Activated CD8-positive, alpha-beta memory T cell treated with anti-CD3 and anti-CD28 coated beads, Interleukin-2, amount 10 ng/mL, durations not matched to agents 7 days and 5 days (primary cell): ENCODE data around the gene NPAS3. TPM values are rescaled to one million over a fixed set of nuclear protein-coding genes. Genes with fewer than 3 reads are reported as not detected.

ENCODE experiments used
- ATAC-seq: fragments of 150-1000 bp; cut with Tn5 transposase; one replicate; pipeline ENCODE4 v1.10.0; 2021; ENCODE audit warnings: moderate library complexity
- CTCF ChIA-PET: fragments of 350-600 bp; sonication (Branson Sonifier 250); formaldehyde crosslinking; loops from one replicate; lab custom pipeline; 2021; ENCODE audit warnings: antibody characterized with exemption; lab: Charles Lee
- DNase-seq: peaks from one replicate; pipeline ENCODE4 v3.0.0-alpha.2; 2020
- H3K27ac Mint-ChIP-seq: one replicate; pipeline ENCODE4 v1.8.0; 2021; ENCODE audit warnings: mild to moderate bottlenecking, mixed read lengths
- H3K27me3 Mint-ChIP-seq: one replicate; pipeline ENCODE4 v1.8.0; 2021; ENCODE audit warnings: mixed read lengths
- H3K36me3 Mint-ChIP-seq: one replicate; pipeline ENCODE4 v1.8.0; 2021; ENCODE audit warnings: mild to moderate bottlenecking, mixed read lengths
- H3K4me1 Mint-ChIP-seq: one replicate; pipeline ENCODE4 v1.8.0; 2021; ENCODE audit warnings: mixed read lengths
- H3K4me3 Mint-ChIP-seq: one replicate; pipeline ENCODE4 v1.8.0; 2021; ENCODE audit warnings: mild to moderate bottlenecking, moderate library complexity, mixed read lengths
- H3K9me3 Mint-ChIP-seq: one replicate; pipeline ENCODE4 v1.8.0; 2022; ENCODE audit warnings: low read depth, mixed read lengths
- total RNA-seq, 2 experiments: library from RNA; stranded (reverse); gene quantifications; one replicate each; pipeline ENCODE4 v1.2.3, GENCODE V29; 2021

The NPAS3 gene
- total RNA-seq, 2 experiments from 2014 or later = not detected

DNA sequence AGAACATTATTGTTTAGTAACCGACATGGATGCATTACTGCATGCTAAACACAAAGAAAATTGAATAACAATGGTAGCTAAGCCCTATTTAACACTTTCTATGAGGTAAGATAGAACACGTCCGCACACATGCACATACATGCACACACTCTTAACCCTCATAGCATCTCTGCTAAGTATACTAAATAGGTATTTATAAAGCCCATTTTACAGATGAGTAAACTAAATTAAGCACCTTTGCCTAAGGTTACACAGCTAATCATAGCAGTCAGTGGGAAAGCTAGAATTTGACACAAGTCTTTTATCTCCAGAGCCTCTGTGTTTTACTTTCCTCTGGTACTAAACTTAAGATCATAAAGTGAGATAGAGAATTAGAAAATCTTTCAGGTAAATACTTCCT lies 577.2 kb downstream of the NPAS3 start:
- ATAC-seq (no peak), DNase-seq (no peak)
- H3K27ac Mint-ChIP-seq = no peak overlapping the region
- no peaks in the 10 kb centered on the region for H3K36me3 Mint-ChIP-seq
- no peaks in the 10 kb centered on the region for H3K27me3 Mint-ChIP-seq
- no peaks in the 10 kb centered on the region for H3K4me1 Mint-ChIP-seq
- H3K9me3 Mint-ChIP-seq = no peaks in the 10 kb centered on the region
- H3K4me3 Mint-ChIP-seq = no peak overlapping the region
- CTCF ChIA-PET = no interaction called here

DNA sequence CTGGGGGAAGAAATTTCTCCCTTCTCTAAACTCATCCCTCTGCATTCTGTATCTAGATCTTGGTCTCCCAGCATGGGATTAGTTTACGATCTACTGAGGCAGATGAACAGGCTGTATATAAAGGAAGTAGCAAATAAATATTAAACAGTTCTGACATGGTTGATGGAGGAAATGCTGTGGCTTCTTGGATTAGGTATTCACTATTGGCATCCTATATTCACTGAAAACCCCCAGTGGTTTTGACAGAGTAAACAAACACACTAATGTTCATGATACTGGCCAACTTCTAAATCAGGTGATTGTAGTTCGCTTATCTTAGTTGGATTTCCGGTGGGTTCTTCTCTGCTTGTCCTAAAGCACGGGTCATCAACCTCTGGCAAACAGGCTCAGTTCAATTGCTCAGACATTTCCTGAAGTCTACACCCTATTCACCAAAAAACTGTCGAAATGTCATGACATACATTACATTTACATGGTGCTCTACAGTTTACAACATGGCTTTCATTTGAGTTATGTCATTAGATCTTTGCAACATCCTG lies 578.3 kb downstream of the NPAS3 start:
- Mint-ChIP-seq H3K27me3 (no peaks in the 10 kb centered on the region), H3K4me1 (no peaks in the 10 kb centered on the region), H3K36me3 (no peaks in the 10 kb centered on the region), H3K9me3 (no peaks in the 10 kb centered on the region), H3K27ac (no peak overlapping the region), H3K4me3 (no peak overlapping the region)
- CTCF ChIA-PET = no interaction called here
- ATAC-seq (no peak), DNase-seq (no peak)

DNA sequence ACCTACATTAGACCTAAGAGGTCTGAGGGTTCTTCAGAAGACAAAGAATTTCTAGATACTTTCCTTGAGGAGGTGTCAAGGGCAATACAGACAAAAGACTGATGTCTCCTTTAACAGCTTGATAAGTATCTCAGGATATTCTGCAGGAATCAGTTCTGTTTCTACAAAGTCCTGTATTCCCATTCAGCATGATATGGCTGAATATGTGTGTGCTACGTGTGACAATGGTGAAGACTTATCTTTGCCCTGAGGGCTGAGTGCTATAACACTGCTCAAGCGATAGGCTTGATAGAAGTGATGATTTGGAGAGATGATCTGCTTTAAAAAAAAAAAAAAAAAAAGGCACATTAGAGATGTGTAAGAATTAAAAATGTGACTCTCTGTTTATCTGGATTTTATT lies 582.5 kb downstream of the NPAS3 start:
- Mint-ChIP-seq H3K4me1 (no peaks in the 10 kb centered on the region), H3K36me3 (no peaks in the 10 kb centered on the region), H3K27ac (no peak overlapping the region), H3K4me3 (no peak overlapping the region), H3K27me3 (no peaks in the 10 kb centered on the region), H3K9me3 (peaks cover 3% of the 10 kb centered on the region)
- CTCF ChIA-PET = no interaction called here
- ATAC-seq (no peak), DNase-seq (no peak)

DNA sequence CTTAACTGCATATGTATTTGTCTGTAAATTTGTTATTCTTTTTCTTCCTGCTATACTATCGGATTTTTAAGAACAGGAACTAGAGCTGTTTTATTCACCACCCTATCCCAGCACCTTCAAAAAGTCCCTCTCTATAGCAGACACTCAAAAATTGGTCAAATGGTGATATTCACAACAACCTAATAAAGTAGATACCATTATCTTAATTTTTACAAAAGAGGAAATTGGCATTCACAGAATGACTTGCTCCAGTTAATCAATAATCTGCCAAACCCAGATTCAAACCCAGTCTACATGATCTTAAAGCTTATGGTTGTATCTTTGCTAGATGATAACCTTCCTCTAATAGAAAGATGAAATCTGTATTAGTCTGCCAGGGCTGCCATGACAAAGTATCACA lies 585.6 kb downstream of the NPAS3 start:
- Mint-ChIP-seq H3K27ac (no peak overlapping the region), H3K27me3 (no peaks in the 10 kb centered on the region), H3K36me3 (no peaks in the 10 kb centered on the region), H3K4me1 (no peaks in the 10 kb centered on the region), H3K4me3 (no peak overlapping the region), H3K9me3 (peaks cover 3% of the 10 kb centered on the region)
- ATAC-seq = no peak
- CTCF ChIA-PET = interaction anchor here (1.2 kb wide), 1 partner anchor 8 kb away, joined by 3 read pairs; no protein-coding TSS in a partner anchor
- DNase-seq = no peak

DNA sequence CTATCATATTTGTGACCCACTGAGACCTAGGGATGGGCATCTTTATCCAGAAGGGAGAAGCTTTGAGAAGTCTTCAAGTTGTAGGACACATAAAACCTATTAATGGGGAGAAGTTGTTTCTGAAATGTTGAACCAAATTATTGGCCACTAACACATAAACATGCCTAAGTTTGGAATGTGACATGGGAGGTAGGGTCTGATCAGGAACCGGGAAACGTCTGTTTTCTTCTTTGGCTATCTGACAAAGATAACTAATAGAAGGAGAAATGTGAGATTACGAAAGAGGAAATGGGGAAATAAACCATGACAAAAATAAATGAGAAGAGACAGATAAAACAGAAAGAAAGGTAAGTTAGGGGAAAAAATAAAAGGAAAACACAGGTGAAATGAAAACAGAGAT lies 586.9 kb downstream of the NPAS3 start:
- Mint-ChIP-seq H3K4me3 (no peak overlapping the region), H3K4me1 (no peaks in the 10 kb centered on the region), H3K9me3 (peaks cover 3% of the 10 kb centered on the region), H3K27me3 (no peaks in the 10 kb centered on the region), H3K27ac (no peak overlapping the region), H3K36me3 (no peaks in the 10 kb centered on the region)
- ATAC-seq = no peak
- DNase-seq = no peak
- CTCF ChIA-PET = no interaction called here

DNA sequence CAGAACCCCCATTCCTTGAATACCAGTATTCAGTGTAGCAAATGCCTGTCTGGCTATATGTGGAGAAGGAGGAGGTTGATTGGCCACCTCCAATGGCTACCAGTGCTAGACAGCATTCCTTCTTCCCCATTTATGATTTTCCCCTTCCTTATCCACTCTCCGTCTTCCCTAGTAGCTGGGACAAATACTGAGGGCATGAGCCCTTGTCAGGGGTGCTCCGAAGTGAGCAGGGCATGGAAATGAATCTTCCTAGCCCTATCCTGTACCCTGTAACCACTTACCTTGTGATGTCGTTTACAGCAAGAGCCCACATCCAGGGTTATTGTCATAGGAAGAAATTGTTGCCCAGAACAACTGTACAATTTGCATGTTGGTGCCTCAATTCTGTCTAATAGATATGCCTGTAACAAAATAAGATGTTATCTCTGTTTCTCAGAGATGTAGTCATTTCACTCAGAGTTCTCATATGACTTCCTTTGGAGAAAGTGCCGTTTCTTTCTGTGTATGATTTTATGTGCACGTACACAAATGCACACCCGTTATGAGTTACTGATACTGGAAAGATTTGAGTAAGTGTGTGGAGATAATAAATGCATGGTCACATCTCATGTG lies 588.5 kb downstream of the NPAS3 start:
- H3K4me3 Mint-ChIP-seq = no peak overlapping the region
- no peaks in the 10 kb centered on the region for H3K36me3 Mint-ChIP-seq
- DNase-seq (no peak), ATAC-seq (no peak)
- peaks cover 5% of the 10 kb centered on the region for H3K9me3 Mint-ChIP-seq
- H3K27me3 Mint-ChIP-seq = no peaks in the 10 kb centered on the region
- CTCF ChIA-PET = no interaction called here
- H3K27ac Mint-ChIP-seq = no peak overlapping the region
- H3K4me1 Mint-ChIP-seq = no peaks in the 10 kb centered on the region

DNA sequence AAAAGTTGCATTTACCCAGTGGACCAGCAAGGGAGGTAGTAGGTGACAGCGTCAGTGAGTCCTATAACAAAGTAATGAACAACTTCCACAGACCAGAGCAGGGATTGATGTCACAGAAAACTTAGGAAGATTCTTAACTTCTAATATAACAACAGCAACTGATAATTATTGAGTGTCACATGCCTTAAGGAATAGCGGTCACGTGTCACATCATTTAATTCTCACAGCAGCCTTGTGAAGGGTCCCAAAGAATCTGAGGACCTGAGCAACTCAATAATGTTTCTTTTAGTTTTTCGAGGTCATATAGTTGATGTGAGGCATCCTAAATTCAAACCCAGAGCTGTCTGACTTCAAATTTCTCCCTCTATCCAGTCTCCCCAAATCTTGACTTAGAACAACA lies 590.0 kb downstream of the NPAS3 start:
- no peak overlapping the region for H3K27ac Mint-ChIP-seq
- no peak for ATAC-seq
- no peak overlapping the region for H3K4me3 Mint-ChIP-seq
- no peaks in the 10 kb centered on the region for H3K27me3 Mint-ChIP-seq
- H3K36me3 Mint-ChIP-seq = no peaks in the 10 kb centered on the region
- H3K4me1 Mint-ChIP-seq = no peaks in the 10 kb centered on the region
- no peak for DNase-seq
- peaks cover 5% of the 10 kb centered on the region for H3K9me3 Mint-ChIP-seq
- CTCF ChIA-PET = no interaction called here

DNA sequence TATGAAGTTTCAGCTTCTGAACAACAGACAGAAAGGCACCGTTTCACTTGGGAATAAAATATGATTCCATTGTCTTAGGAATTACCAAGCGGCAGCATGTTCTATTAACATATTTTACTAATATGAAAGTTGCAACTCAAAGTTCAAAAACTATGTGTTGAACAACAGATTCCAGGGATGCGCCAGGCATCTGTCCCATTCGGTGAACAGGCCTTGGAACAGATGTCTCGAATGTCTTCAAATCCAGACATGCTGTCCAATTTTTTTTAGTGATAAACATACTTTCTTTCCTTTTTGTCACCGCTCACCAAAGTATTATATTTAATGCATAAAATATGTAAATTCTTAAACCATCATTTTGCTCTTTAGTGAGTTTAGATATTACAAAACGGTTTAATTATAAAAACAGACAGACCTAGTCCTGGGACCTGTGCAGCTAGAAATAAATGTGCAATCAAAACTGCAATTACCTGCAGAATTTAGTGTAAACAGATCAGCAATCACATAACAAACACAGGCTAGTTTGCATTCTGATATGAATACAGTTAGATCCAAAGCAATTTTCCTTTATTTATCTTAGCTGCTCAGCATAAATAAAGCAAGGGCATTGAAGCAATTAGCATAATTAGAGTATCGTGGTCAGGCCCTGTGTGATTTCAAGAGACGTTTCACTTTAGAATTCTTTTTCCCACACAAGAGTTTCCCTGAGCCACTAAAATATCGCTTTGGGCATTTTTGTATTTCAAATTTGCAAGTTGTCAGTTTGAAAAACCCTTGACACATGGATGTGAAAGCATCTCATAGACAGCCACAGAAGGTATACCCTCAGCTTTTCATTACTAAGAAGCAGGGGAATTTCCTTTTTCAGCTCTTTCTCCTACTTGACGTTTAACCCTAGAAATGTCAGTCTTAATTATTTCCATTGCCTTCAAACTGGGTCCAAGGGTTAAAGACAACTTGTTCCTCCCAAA lies 591.4 kb downstream of the NPAS3 start:
- Mint-ChIP-seq H3K4me1 (no peaks in the 10 kb centered on the region), H3K27me3 (no peaks in the 10 kb centered on the region), H3K36me3 (no peaks in the 10 kb centered on the region), H3K4me3 (no peak overlapping the region), H3K9me3 (peaks cover 5% of the 10 kb centered on the region), H3K27ac (no peak overlapping the region)
- DNase-seq (no peak), ATAC-seq (no peak)
- CTCF ChIA-PET = no interaction called here

DNA sequence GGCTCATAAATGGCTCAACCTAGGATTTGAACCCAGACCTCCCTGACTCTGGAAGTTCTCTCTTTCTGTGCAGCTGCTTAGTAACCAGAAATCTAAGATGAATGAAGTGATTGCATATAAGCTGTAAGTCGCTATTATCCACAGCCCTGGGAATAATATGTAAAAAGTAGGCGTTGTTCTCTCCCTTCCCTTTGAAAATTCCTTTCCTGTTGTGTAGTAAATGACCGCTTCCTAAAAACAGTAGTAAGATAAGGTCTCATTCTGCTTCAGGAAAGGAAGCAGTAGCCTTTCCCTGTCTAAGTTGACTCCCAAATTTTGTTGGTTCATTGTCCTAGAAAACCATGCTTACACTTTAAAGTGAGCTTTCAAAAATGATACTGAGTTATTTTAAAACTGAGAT lies 593.9 kb downstream of the NPAS3 start:
- Mint-ChIP-seq H3K9me3 (peaks cover 2% of the 10 kb centered on the region), H3K4me1 (no peaks in the 10 kb centered on the region), H3K4me3 (no peak overlapping the region), H3K27ac (no peak overlapping the region), H3K27me3 (no peaks in the 10 kb centered on the region), H3K36me3 (no peaks in the 10 kb centered on the region)
- ATAC-seq (no peak), DNase-seq (no peak)
- CTCF ChIA-PET = interaction anchor here (0.9 kb wide), 1 partner anchor 9 kb away, joined by 3 read pairs; no protein-coding TSS in a partner anchor

DNA sequence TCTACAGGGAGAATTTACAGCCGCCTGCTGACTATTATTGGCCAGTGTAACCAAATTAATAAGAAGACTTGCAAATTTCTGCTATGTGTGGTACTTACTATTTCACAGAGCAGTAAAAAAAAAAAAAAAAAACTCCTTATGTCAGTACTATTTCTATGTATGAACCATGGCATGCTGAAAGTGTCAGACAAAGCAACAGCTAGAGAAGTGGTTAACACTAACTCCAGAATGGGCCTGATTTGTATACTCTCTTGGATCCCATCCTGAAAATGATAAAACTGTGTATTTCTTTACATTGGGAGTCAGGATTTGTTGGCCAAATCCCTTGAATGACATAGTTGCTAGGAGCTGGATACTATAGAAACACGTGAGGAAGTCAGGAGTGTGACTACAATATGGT lies 595.4 kb downstream of the NPAS3 start:
- Mint-ChIP-seq H3K4me1 (no peaks in the 10 kb centered on the region), H3K4me3 (no peak overlapping the region), H3K27me3 (no peaks in the 10 kb centered on the region), H3K9me3 (peaks cover 2% of the 10 kb centered on the region), H3K27ac (no peak overlapping the region), H3K36me3 (no peaks in the 10 kb centered on the region)
- CTCF ChIA-PET = no interaction called here
- DNase-seq = no peak
- ATAC-seq = no peak

DNA sequence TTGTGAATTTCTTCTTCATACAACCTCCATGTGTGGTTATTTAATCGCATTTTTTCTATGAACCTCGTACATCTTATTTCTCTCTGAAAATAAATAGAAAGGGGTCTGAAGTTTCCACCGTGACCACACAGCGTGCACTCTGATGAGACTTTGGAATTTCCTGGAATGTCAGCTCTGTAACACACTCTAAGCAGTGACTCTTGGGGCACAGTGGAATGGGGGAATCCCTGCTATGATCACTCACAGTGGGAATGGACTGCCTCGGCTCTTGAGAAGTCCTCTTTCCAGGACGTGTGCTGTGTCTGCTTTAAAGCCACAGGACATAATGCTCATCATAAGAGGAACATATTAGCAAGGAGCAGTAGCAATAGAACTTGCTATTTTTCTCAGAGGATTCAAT lies 596.0 kb downstream of the NPAS3 start:
- no peak for ATAC-seq
- H3K27me3 Mint-ChIP-seq = no peaks in the 10 kb centered on the region
- no peak overlapping the region for H3K27ac Mint-ChIP-seq

DNA sequence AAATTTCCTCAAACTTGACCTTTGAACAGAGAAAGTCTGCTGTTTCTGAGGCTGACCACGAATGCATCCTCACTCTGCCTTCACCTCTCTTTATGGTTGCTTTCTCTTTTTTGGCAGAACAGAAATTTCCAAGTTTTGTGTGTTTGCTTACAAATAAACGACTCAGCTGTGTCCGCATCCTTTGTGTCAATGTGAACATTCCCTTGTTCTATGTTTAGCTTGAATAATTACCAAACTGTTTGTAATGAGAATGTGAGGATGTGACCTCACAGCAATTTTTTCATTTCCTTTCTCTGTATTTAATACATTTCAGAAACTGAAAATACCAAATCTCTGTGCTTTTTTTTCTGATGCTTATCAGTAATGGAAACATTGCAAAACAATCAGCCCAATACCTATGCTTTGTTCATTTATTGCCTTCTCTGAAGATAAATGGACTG lies 601.3 kb downstream of the NPAS3 start:
- Mint-ChIP-seq H3K4me1 (no peaks in the 10 kb centered on the region), H3K27ac (no peak overlapping the region), H3K36me3 (no peaks in the 10 kb centered on the region), H3K4me3 (no peak overlapping the region), H3K9me3 (no peaks in the 10 kb centered on the region), H3K27me3 (no peaks in the 10 kb centered on the region)
- ATAC-seq (no peak), DNase-seq (no peak)
- CTCF ChIA-PET = no interaction called here

More for the DNA sequence above, 596.0 kb downstream of the NPAS3 start:
- no peaks in the 10 kb centered on the region for H3K4me1 Mint-ChIP-seq
- no peak for DNase-seq
- no peaks in the 10 kb centered on the region for H3K36me3 Mint-ChIP-seq
- H3K9me3 Mint-ChIP-seq = peaks cover 2% of the 10 kb centered on the region
- CTCF ChIA-PET = no interaction called here
- H3K4me3 Mint-ChIP-seq = no peak overlapping the region

DNA sequence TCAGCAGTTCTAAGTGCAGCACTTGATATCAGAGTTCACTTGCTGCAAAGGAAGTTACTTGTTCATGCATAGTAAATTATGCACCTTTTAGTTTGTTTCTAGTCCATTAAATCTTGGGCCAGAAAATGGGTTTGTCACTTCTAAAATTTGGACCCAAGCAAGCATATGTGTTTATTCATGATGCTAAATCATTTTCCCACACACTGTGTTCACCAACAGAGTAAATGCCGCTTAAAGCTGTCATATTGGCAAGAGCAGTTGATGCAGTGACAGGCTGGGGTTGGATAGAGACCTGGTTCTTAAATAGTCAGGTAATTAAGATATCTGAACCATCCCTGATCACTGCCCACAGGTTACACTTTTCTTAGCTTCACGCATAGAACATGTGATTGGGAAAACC lies 602.5 kb downstream of the NPAS3 start:
- no peaks in the 10 kb centered on the region for H3K4me1 Mint-ChIP-seq
- H3K4me3 Mint-ChIP-seq = no peak overlapping the region
- H3K27me3 Mint-ChIP-seq = no peaks in the 10 kb centered on the region
- CTCF ChIA-PET = no interaction called here
- no peak overlapping the region for H3K27ac Mint-ChIP-seq
- no peaks in the 10 kb centered on the region for H3K36me3 Mint-ChIP-seq
- no peaks in the 10 kb centered on the region for H3K9me3 Mint-ChIP-seq
- DNase-seq = no peak
- no peak for ATAC-seq
